Measurements from ENCODE around the gene UBE2G1. TPM values are rescaled to one million over a fixed set of nuclear protein-coding genes. Genes with fewer than 3 reads are reported as not detected.

Gene UBE2G1
- 10 to 100 TPM; 71.3 to 73.0 (median 72.2) TPM for total RNA-seq

GRCh38 chr17:4366327-4367063 is at the start of gene UBE2G1:
UBE2G1 (minus strand) TSS chr17:4366675; CDS start chr17:4366316, 359 bp downstream.
- DNase-seq: peak; percentile 99
- Mint-ChIP-seq H3K4me1 (ENCODE audit: low read depth) (peaks cover 30% of the 10 kb centered on the region), H3K9me3 (no peaks in the 10 kb centered on the region), H3K36me3 (ENCODE audit: insufficient read depth) (peaks cover 6% of the 10 kb centered on the region), H3K4me3 (peak within 1 kb of the TSS; percentile 81), H3K27me3 (ENCODE audit: low read depth) (no peaks in the 10 kb centered on the region)
- ATAC-seq: peak; percentile 86 to 87

GRCh38 chr17:4412933-4413831 is 46.7 kb upstream of the UBE2G1 start:
- no peaks in the 10 kb centered on the region for H3K36me3 Mint-ChIP-seq (ENCODE audit: insufficient read depth)

GRCh38 chr17:4411201-4411600 is 44.7 kb upstream of the UBE2G1 start:
- Mint-ChIP-seq H3K4me1 (ENCODE audit: low read depth) (peaks cover 4% of the 10 kb centered on the region), H3K36me3 (ENCODE audit: insufficient read depth) (no peaks in the 10 kb centered on the region), H3K27me3 (ENCODE audit: low read depth) (no peaks in the 10 kb centered on the region), H3K4me3 (no peak overlapping the region), H3K9me3 (no peaks in the 10 kb centered on the region)
- ATAC-seq (no peak), DNase-seq (no peak)

More at GRCh38 chr17:4412933-4413831, 46.7 kb upstream of the UBE2G1 start:
- ATAC-seq: peak; percentile 99
- Mint-ChIP-seq H3K4me3 (peak overlapping the region; percentile 61), H3K27me3 (ENCODE audit: low read depth) (no peaks in the 10 kb centered on the region), H3K4me1 (ENCODE audit: low read depth) (peaks cover 4% of the 10 kb centered on the region), H3K9me3 (no peaks in the 10 kb centered on the region)
- peak; percentile 93 for DNase-seq

GRCh38 chr17:4409659-4410058 is 43.2 kb upstream of the UBE2G1 start:
- DNase-seq: no peak
- no peak overlapping the region for H3K4me3 Mint-ChIP-seq
- H3K36me3 Mint-ChIP-seq (ENCODE audit: insufficient read depth): no peaks in the 10 kb centered on the region
- H3K9me3 Mint-ChIP-seq: no peaks in the 10 kb centered on the region
- peaks cover 4% of the 10 kb centered on the region for H3K4me1 Mint-ChIP-seq (ENCODE audit: low read depth)
- no peak for ATAC-seq
- H3K27me3 Mint-ChIP-seq (ENCODE audit: low read depth): no peaks in the 10 kb centered on the region

- DNase-seq (no peak), ATAC-seq (no peak)
- H3K4me1 Mint-ChIP-seq (ENCODE audit: low read depth): peaks cover 1% of the 10 kb centered on the region
- H3K4me3 Mint-ChIP-seq: no peak overlapping the region
- H3K36me3 Mint-ChIP-seq (ENCODE audit: insufficient read depth): no peaks in the 10 kb centered on the region
- H3K27me3 Mint-ChIP-seq (ENCODE audit: low read depth): no peaks in the 10 kb centered on the region
- no peaks in the 10 kb centered on the region for H3K9me3 Mint-ChIP-seq
These were observed 41.4 kb upstream of the UBE2G1 start for GRCh38 chr17:4407851-4408250.

GRCh38 chr17:4407216-4407615 is 40.7 kb upstream of the UBE2G1 start:
- DNase-seq (no peak), ATAC-seq (no peak)
- H3K9me3 Mint-ChIP-seq: no peaks in the 10 kb centered on the region
- H3K4me3 Mint-ChIP-seq: no peak overlapping the region
- no peaks in the 10 kb centered on the region for H3K27me3 Mint-ChIP-seq (ENCODE audit: low read depth)
- H3K36me3 Mint-ChIP-seq (ENCODE audit: insufficient read depth): no peaks in the 10 kb centered on the region
- no peaks in the 10 kb centered on the region for H3K4me1 Mint-ChIP-seq (ENCODE audit: low read depth)

GRCh38 chr17:4406386-4406785 is 39.9 kb upstream of the UBE2G1 start:
- no peak overlapping the region for H3K4me3 Mint-ChIP-seq
- H3K4me1 Mint-ChIP-seq (ENCODE audit: low read depth): no peaks in the 10 kb centered on the region
- ATAC-seq (no peak), DNase-seq (no peak)
- H3K27me3 Mint-ChIP-seq (ENCODE audit: low read depth): no peaks in the 10 kb centered on the region
- H3K9me3 Mint-ChIP-seq: no peaks in the 10 kb centered on the region
- no peaks in the 10 kb centered on the region for H3K36me3 Mint-ChIP-seq (ENCODE audit: insufficient read depth)

GRCh38 chr17:4405699-4406098 is 39.2 kb upstream of the UBE2G1 start:
- Mint-ChIP-seq H3K9me3 (no peaks in the 10 kb centered on the region), H3K27me3 (ENCODE audit: low read depth) (no peaks in the 10 kb centered on the region), H3K36me3 (ENCODE audit: insufficient read depth) (no peaks in the 10 kb centered on the region), H3K4me3 (no peak overlapping the region), H3K4me1 (ENCODE audit: low read depth) (no peaks in the 10 kb centered on the region)
- ATAC-seq (no peak), DNase-seq (no peak)

- H3K4me1 Mint-ChIP-seq (ENCODE audit: low read depth): no peaks in the 10 kb centered on the region
- no peak for DNase-seq
- no peak for ATAC-seq
- no peaks in the 10 kb centered on the region for H3K27me3 Mint-ChIP-seq (ENCODE audit: low read depth)
- no peak overlapping the region for H3K4me3 Mint-ChIP-seq
- H3K36me3 Mint-ChIP-seq (ENCODE audit: insufficient read depth): no peaks in the 10 kb centered on the region
- no peaks in the 10 kb centered on the region for H3K9me3 Mint-ChIP-seq
These were observed 38.7 kb upstream of the UBE2G1 start for GRCh38 chr17:4405038-4405669.

GRCh38 chr17:4397840-4398239 is 31.4 kb upstream of the UBE2G1 start:
- Mint-ChIP-seq H3K4me1 (ENCODE audit: low read depth) (peaks cover 11% of the 10 kb centered on the region), H3K36me3 (ENCODE audit: insufficient read depth) (no peaks in the 10 kb centered on the region), H3K4me3 (no peak overlapping the region), H3K27me3 (ENCODE audit: low read depth) (no peaks in the 10 kb centered on the region), H3K9me3 (no peaks in the 10 kb centered on the region)
- no peak for ATAC-seq
- DNase-seq: no peak

GRCh38 chr17:4395111-4395478 is 28.6 kb upstream of the UBE2G1 start:
- no peaks in the 10 kb centered on the region for H3K9me3 Mint-ChIP-seq
- no peaks in the 10 kb centered on the region for H3K27me3 Mint-ChIP-seq (ENCODE audit: low read depth)
- H3K36me3 Mint-ChIP-seq (ENCODE audit: insufficient read depth): no peaks in the 10 kb centered on the region
- ATAC-seq (no peak), DNase-seq (no peak)
- H3K4me3 Mint-ChIP-seq: no peak overlapping the region
- peaks cover 11% of the 10 kb centered on the region for H3K4me1 Mint-ChIP-seq (ENCODE audit: low read depth)

- Mint-ChIP-seq H3K4me1 (ENCODE audit: low read depth) (peaks cover 11% of the 10 kb centered on the region), H3K9me3 (no peaks in the 10 kb centered on the region), H3K27me3 (ENCODE audit: low read depth) (no peaks in the 10 kb centered on the region)
These were observed 28.0 kb upstream of the UBE2G1 start for GRCh38 chr17:4394208-4395110.

GRCh38 chr17:4393806-4394205 is 27.3 kb upstream of the UBE2G1 start:
- H3K4me1 Mint-ChIP-seq (ENCODE audit: low read depth): peaks cover 11% of the 10 kb centered on the region
- DNase-seq (no peak), ATAC-seq (no peak)
- H3K4me3 Mint-ChIP-seq: no peak overlapping the region
- no peaks in the 10 kb centered on the region for H3K27me3 Mint-ChIP-seq (ENCODE audit: low read depth)
- no peaks in the 10 kb centered on the region for H3K36me3 Mint-ChIP-seq (ENCODE audit: insufficient read depth)
- H3K9me3 Mint-ChIP-seq: no peaks in the 10 kb centered on the region

More at GRCh38 chr17:4394208-4395110, 28.0 kb upstream of the UBE2G1 start:
- DNase-seq (no peak), ATAC-seq (no peak)
- Mint-ChIP-seq H3K4me3 (no peak overlapping the region), H3K36me3 (ENCODE audit: insufficient read depth) (no peaks in the 10 kb centered on the region)

GRCh38 chr17:4389079-4389478 is 22.6 kb upstream of the UBE2G1 start:
- ATAC-seq: no peak
- Mint-ChIP-seq H3K4me1 (ENCODE audit: low read depth) (no peaks in the 10 kb centered on the region), H3K27me3 (ENCODE audit: low read depth) (no peaks in the 10 kb centered on the region)

More at GRCh38 chr17:4389079-4389478, 22.6 kb upstream of the UBE2G1 start:
- Mint-ChIP-seq H3K9me3 (no peaks in the 10 kb centered on the region), H3K4me3 (no peak overlapping the region), H3K36me3 (ENCODE audit: insufficient read depth) (no peaks in the 10 kb centered on the region)
- DNase-seq: no peak
